NCI-H69 (cell line): ENCODE data around the gene AMPH.

Source experiments
- DNase-seq: peaks from one replicate; lab custom pipeline; 2025; lab: John Stamatoyannopoulos, UW

The AMPH gene

GRCh38 chr7:38462819-38463218, 168.4 kb downstream of the AMPH start:
- DNase-seq: no peak

GRCh38 chr7:38461887-38462286, 169.3 kb downstream of the AMPH start:
- peak; percentile 34 for DNase-seq

GRCh38 chr7:38453826-38454225, 177.3 kb downstream of the AMPH start:
- DNase-seq: no peak

GRCh38 chr7:38453168-38453567, 178.0 kb downstream of the AMPH start:
- DNase-seq: no peak

GRCh38 chr7:38452681-38453108, 178.5 kb downstream of the AMPH start:
- DNase-seq: no peak

GRCh38 chr7:38451840-38452239, 179.3 kb downstream of the AMPH start:
- peak; percentile 78 for DNase-seq

GRCh38 chr7:38448584-38449234, 182.5 kb downstream of the AMPH start:
- DNase-seq: no peak

- no peak for DNase-seq
Observed at GRCh38 chr7:38448054-38448453, 183.1 kb downstream of the AMPH start.

- DNase-seq: no peak
Observed at GRCh38 chr7:38438970-38439369, 192.2 kb downstream of the AMPH start.

GRCh38 chr7:38432671-38433070, 198.5 kb downstream of the AMPH start:
- no peak for DNase-seq

- no peak for DNase-seq
Observed at GRCh38 chr7:38432080-38432479, 199.1 kb downstream of the AMPH start.

GRCh38 chr7:38429057-38429456, 202.1 kb downstream of the AMPH start:
- no peak for DNase-seq

GRCh38 chr7:38428041-38428440, 203.1 kb downstream of the AMPH start:
- DNase-seq: no peak

- no peak for DNase-seq
Observed at GRCh38 chr7:38427279-38427955, 203.8 kb downstream of the AMPH start.

GRCh38 chr7:38425509-38425908, 205.7 kb downstream of the AMPH start:
- DNase-seq: no peak

- DNase-seq: no peak
Observed at GRCh38 chr7:38424750-38425463, 206.3 kb downstream of the AMPH start.

- DNase-seq: no peak
Observed at GRCh38 chr7:38413784-38414183, 217.4 kb downstream of the AMPH start.

GRCh38 chr7:38411404-38411803, 219.8 kb downstream of the AMPH start:
- peak; percentile 60 for DNase-seq

GRCh38 chr7:38410056-38410455, 221.1 kb downstream of the AMPH start:
- DNase-seq: peak; percentile 79

GRCh38 chr7:38409531-38409930, 221.6 kb downstream of the AMPH start:
- no peak for DNase-seq

- DNase-seq: peak; percentile 71
Observed at GRCh38 chr7:38398725-38399321, 232.3 kb downstream of the AMPH start.

- no peak for DNase-seq
Observed at GRCh38 chr7:38396852-38397251, 234.3 kb downstream of the AMPH start.
